Measurements from ENCODE around the gene RNF212.
"Not testable (repeated sequence)": the region's sequence is repeated elsewhere in the genome, so short reads cannot be mapped to it uniquely, and the experiment has no call there.

RNF212 gene, protein sequence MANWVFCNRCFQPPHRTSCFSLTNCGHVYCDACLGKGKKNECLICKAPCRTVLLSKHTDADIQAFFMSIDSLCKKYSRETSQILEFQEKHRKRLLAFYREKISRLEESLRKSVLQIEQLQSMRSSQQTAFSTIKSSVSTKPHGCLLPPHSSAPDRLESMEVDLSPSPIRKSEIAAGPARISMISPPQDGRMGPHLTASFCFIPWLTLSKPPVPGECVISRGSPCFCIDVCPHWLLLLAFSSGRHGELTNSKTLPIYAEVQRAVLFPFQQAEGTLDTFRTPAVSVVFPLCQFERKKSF

DNA sequence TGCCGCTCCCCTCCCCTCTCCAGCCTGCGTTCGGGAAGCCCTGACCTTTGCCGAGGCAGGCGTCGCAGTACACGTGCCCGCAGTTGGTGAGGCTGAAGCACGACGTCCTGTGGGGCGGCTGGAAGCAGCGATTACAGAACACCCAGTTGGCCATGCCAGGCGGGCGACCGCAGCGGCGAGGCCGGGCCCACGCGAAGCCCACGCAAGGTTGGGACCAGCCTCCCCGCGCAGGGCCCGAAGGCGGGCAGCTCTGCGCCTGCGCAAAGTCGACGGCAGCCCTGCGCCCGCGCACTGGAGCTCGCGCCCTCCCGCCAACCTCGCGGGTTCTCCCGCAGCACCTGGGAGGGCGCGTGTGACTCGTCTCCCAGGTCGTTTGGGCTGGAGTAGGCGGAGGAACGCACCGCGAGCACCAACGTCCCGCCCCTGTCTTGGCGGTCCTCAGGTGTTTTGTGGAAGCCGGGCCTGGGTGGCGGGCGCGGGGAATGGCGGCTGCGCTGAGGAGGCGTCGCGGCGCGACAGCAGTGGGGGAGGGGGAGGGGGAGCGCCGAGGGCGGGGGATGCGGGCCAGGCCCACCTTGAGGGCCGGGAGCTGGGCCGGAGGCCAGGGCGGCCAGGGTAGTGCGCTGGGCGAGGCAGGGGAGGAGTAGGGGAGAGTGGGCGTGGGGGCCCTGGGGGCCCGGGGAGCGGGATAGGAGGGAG, at the start of gene RNF212:
RNF212 (minus strand) TSS at position 254 of the 699 bp plus-strand sequence; CDS start at position 154, 100 bp downstream.
- in situ Hi-C loops (cut with HindIII; ENCODE audit: low sequenced_read_pairs): no loop called here

DNA sequence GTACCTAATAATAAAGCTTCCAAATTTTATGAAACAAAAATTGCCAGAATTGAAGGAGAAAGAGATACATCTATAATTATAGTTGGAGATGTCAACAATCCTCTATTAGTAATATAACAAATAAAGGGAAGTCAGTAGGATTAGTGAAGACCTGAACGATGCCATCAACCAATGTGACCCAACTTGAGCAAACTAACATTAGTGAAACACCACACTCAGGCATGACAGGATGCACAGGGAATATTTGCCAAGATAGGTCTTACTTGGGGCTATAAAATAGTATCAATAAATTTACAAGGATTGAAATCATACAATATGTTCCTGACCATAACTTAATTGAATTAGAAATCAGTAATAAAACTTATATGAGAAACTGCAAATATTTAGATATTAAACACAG, 47.0 kb upstream of the RNF212 start:
- in situ Hi-C loops (cut with HindIII; ENCODE audit: low sequenced_read_pairs): no loop called here

DNA sequence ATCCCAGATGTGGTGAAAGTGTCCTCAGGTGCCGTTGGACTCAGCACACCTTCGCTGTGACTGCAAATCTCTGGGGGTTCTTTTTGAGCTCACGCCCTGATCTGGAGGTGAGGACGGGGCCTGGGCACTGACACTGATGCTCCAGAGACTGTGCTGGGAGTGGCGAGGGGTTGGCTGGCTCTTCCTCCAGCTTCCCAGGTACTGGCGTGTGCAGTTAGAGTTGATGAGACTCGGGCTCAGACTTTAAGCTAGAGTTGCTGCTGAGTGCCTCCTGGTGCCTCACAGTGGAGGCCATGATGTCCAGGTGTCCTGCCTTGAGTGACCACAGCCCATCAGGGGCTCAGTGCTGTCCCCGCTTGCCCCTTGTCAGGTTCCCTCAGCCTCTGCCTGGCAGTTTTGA, 42.7 kb upstream of the RNF212 start:
- in situ Hi-C loops (cut with HindIII; ENCODE audit: low sequenced_read_pairs): no loop called here

DNA sequence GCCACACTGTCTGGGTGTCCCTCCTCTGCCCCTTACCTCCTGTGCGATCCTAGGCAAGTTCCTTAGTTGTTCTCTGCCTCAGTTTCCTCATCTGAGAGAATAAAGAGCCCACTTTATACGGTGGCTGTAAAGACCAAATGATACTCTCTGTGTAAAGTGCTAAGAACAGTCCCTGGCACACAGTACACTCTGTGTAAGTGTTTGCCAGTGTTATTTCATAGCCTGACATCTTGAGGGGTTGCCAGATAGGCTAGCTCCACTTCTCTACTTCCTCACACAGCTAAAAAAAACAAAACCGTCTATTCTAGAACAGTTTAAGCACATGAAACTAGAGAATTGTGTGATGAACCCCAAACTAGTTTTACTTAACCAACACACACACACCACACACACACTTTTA, 42.0 kb upstream of the RNF212 start:
- in situ Hi-C loops (cut with HindIII; ENCODE audit: low sequenced_read_pairs): no loop called here

DNA sequence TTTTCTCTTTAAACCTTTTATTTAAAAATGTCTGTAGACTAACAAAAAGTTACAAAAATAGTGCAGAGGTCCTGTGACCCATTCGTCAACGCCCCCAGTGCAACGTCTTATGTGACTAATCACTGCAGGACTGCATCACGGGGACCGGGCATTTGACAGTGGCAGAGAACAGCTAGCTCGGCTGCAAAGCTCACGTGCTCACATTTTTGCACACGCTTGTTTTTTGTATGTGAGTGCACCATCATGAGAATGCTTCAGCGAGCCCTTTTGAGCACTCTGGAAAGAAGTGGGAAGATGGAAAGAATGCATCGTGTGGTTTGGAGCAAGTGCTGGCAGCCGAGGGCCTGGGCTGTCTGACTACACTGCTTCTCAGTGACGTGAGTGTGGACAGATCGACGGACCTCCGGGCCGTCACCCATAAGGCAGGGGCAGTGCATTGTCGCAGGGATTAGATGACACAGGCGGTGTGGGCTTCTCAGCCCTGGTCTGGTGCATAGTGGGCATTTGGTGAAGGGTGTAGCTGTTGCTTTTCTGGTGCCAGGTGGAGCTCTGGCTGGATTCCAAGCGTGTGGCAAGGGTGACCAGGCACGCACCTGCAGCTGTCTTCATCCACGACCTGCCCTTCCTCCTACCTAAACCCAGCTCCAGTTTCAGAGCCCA, 41.3 kb upstream of the RNF212 start:
- in situ Hi-C loops (cut with HindIII; ENCODE audit: low sequenced_read_pairs): no loop called here

DNA sequence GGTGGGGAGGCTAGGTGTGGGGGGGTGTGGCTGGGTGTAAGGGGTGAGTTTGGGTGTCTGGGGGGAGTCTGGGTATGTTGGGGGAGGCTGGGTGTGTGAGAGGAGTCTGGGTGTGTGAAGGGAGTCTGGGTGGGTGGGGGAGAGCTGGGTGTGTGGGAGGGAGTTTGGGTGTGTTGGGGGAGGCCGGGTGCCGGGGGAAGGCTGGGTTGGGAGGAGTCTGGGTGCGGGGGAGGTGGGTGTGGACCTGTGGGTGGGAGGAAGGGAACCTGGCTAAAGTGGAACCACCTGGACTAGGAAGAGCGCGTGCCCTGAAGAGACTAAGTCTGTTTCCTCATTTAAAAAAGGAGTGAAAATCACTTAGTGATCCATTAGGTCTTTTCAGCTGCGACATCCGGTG, 40.8 kb upstream of the RNF212 start:
- in situ Hi-C loops (cut with HindIII; ENCODE audit: low sequenced_read_pairs): no loop called here

DNA sequence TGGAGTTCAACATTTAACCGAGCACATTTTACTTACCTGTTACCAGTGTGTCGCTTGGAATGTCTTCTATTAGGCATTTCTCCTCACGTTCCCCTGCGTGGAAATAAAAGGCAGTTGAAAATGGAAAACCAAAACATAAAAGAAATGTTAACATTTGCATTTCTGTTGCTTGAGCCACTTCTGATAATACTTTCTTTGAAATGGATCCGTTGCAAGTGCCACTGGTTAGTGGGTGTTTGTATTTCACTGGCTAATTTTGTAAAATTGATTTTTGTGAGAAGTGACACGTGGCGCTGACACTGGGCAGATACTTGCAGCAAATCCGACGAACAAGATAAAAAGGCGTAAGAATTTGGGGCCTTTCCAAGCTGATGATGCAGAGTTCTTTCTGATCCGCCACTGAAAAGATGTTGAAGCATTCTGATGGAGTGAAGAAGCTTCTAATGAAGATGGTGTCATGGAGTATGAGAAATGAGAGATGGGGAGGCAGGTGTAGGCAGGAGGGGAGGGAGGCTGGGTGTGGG, 40.3 kb upstream of the RNF212 start:
- in situ Hi-C loops (cut with HindIII; ENCODE audit: low sequenced_read_pairs): no loop called here

DNA sequence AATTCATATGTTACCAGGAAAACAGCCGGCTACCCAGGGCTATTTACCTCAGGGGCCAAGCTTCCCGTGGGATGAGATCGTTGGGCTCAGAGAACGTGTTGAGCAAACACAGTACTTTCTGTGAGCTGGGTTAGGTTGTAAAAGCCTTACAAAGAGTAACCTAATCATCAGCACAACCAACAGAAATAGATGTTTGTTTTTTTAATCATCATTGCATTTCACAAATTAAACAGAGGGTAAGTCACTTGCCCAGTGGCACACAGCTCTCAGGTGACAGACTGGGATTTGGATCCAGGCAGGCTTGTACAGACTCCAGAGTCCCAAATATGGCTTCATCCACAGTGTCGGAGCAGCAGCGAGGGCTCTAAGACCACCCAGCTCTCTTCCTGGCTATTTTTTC, 38.9 kb upstream of the RNF212 start:
- in situ Hi-C loops (cut with HindIII; ENCODE audit: low sequenced_read_pairs): no loop called here

DNA sequence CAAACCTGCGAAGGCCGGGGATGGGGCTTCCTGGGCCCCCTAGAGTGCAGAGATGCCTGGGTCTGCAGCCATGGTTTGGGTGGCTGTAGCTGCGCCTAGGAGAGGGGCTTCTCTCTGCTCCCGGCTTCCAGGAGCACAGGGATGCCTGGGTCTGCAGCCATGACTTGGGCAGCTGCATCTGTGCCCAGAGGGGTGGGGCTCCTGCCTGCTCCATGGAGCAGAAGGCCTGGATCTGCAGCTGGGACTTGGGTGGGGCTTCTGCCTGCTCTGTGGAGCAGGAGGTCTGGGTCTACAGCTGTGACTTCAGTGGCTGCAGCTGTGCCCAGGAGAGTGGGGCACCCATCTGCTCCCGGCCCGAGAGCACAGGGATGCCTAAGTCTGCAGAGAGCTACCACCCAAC, 38.2 kb upstream of the RNF212 start:
- in situ Hi-C loops (cut with HindIII; ENCODE audit: low sequenced_read_pairs): no loop called here

DNA sequence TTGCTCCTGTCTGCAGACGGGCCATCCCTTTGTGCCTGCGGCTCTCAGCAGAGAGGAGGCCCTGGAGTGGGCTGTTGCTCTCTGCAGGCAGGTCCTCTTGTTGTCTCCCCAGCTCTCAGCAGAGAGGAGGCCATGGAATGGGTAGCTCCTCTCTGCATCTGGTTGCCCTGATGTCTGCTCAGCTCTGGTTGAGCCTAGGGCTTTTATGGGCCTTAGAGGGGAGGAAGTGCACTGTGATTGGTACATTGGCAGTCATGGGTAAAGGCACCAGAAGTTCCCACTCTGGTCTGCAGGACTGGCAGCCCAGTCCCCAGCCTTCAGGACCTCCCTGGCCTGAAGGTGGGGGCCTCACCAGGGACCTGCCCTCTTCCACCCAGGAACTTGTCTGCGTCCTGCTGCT, 37.5 kb upstream of the RNF212 start:
- in situ Hi-C loops (cut with HindIII; ENCODE audit: low sequenced_read_pairs): no loop called here

DNA sequence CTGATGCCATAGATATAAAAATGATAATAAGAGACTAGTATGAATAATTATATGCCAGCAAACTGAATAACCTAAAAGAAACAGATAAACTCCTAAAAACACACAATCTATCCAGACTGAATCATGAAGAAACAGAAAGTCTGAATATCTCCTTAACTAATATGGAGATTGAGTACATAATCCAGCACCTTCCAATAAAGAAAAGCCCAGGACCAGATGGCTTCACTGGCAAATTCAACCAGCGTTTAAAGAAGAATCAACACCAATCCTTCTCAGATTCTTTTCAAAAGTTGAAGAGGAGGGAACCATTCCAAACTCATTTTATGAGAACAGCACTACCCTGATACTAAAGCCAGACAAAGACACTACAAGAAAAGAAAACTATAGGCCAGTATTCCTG, 26.5 kb upstream of the RNF212 start:
- in situ Hi-C loops (cut with HindIII; ENCODE audit: low sequenced_read_pairs): no loop called here

DNA sequence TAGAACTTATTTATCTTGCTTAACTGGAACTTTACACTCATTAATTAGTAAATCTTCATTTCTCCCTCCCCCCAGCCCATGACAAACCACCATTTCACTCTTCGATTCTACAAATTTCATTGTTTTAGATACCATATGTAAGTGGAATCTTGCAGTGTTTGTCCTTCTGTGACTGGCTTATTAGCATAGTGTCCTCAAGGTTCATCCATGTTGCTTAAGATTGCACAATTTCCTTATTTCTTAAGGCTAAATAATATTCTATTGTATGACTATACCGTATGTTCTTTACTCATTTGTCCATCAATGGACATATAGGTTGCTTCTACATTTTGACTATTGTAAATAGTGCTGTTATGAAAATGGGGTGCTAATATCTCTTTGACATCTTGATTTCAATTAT, 24.5 kb upstream of the RNF212 start:
- in situ Hi-C loops (cut with HindIII; ENCODE audit: low sequenced_read_pairs): no loop called here

DNA sequence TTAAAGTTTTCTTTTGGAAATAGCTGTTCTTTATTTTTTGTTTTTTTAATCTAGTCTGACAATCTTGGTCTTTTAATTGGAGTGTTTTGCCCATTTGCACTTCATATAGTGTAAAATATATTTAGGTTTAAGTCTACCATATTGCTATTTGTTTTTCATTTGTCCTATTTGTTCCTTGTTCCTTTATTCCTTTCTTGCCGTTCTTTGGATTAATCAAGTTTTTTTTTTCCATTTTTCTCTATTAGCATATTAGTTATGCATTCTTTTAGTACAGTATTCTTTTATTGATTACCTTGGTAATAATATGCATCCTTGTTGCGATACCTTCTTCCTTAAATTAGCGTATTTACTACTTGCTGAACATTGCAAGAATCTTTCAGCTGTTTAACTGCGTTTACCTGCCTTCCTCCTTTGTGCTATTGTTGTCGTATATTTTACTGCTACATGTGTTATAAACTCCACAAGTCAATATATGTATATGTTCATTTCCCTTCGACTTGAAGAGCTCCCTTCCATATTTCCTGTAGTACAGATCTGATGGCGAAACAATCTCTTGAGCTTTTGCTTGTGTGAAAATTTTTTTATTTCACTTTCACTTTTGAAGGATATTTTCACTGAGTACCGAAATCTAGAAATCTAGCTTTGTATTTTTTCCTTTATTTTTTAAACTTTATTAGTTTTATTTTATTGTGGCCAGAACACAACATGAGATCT, 23.9 kb upstream of the RNF212 start:
- in situ Hi-C loops (cut with HindIII; ENCODE audit: low sequenced_read_pairs): no loop called here

DNA sequence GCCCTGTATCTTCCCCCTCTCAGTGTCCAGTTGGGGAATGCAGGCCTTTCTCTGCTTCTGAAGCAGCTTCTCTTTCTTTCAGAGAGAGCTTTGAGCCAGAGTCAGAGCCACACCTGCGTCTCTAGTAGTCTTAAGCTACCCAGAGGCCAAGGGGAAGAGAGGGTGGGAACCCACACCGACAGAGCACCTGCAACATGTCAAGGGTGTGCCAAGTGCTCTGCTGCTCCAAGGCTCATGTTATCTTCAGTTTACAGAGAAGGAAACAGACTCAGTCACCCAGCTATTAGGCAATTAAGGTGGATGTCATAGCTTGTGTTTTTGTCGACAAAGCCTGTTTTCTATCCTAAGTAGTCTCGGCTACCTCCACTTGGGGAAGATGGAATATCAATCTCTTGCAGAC, 22.7 kb upstream of the RNF212 start:
- in situ Hi-C loops (cut with HindIII; ENCODE audit: low sequenced_read_pairs): no loop called here

DNA sequence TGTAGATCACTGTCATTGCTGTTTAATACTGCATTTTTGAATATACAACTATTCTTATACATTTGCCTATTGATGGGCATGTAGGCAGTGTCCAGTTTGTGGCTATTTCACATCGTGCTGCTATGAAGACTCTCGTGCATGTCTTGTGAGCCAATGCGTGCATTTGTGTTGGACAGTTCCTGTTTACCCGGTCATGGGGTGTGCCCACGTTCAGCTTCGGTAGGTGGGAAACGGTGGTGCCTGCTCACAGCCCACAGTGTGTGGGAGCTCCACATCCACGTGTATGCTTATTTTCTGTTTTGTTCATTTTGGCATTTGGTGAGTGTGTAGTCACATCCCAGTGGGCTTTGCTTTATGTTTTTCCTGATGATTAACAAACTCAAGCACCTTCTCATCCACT, 19.7 kb upstream of the RNF212 start:
- in situ Hi-C loops (cut with HindIII; ENCODE audit: low sequenced_read_pairs): no loop called here

DNA sequence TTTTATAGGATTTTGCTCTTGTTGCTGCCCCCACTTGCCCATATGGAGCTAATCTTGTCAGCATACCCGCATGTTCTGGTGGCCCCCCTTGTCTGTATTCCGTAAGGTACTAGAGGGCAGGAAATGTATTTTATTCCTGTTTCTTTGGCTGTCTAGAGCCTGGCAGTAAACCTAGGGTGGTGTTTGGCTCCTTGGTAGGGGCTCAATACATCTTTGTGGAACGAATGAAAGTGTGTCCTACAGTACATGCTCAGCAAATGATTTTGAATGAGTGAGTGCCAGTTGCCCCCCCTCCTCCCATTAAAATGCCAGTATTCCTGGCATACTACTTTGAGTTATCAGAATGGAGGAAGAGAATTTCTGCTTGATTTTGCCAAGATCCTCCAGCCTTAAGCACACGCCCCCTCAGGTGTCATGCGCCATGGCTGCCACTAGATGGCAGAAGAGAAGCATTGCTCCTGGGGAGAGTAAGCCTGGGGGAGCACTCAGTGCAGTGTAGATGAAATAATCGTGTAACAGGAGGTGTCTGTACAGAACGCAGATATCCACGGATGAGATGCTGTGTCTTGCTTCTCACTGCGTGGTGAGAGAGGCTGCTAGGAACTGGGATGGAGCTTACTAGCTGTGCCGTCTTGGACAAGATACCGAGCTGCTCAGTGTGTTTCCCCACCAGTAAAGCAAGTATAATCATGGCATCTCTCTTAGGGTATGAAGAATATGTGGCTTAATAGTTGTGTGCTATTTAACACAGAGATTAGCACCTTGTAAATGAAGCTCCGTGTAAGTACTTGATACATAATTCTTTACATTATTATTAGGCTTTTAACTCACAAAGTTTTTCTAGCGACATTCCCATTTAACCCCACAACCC, 17.2 kb upstream of the RNF212 start:
- in situ Hi-C loops (cut with HindIII; ENCODE audit: low sequenced_read_pairs): no loop called here

DNA sequence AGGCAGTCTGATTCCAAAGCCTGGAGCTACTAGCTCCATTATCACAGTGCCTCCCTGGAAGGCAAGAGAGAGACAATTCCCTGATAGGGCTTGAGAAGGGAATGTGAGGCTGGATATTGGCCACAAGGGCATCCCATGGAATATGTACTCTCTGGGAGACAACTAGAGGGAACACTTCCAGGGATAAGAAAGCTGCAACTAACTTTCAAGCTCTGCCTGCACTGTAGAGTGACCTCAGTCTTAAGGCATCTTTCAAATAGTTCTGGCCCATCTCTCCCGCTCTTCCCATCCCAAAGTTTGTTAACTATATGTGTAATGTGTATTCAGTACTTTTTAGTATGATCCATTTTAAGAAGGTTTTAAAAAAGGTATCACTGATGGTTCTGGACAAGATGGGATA, 13.1 kb upstream of the RNF212 start:
- in situ Hi-C loops (cut with HindIII; ENCODE audit: low sequenced_read_pairs): no loop called here

DNA sequence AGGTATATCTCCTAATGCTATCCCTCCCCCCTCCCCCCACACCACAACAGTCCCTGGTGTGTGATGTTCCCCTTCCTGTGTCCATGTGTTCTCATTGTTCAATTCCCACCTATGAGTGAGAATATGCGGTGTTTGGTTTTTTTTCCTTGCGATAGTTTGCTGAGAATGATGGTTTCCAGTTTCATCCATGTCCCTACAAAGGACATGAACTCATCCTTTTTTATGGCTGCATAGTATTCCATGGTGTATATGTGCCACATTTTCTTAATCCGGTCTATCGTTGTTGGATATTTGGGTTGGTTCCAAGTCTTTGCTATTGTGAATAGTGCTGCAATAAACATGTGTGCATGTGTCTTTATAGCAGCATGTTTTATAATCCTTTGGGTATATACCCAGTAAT, 12.1 kb upstream of the RNF212 start:
- in situ Hi-C loops (cut with HindIII; ENCODE audit: low sequenced_read_pairs): not testable (repeated sequence)

DNA sequence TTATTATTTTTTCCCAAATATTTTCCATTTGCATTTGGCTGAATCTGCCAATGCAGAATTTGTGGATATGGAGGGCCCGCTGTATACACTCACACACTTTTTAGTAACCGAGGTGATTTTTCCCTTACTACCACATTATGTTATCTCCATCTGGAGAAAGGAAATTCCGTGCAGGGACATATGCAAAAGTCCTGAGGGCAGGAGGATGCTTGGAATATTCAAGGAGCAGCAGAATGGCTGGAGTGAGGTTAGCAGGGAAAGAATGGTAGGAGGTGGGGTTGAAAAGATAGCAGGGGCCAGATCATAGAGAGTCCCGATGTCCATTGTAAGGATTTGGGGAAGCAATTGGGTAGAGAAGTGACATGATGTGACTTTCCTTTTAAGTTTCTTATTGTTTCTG, 11.5 kb upstream of the RNF212 start:
- in situ Hi-C loops (cut with HindIII; ENCODE audit: low sequenced_read_pairs): no loop called here

DNA sequence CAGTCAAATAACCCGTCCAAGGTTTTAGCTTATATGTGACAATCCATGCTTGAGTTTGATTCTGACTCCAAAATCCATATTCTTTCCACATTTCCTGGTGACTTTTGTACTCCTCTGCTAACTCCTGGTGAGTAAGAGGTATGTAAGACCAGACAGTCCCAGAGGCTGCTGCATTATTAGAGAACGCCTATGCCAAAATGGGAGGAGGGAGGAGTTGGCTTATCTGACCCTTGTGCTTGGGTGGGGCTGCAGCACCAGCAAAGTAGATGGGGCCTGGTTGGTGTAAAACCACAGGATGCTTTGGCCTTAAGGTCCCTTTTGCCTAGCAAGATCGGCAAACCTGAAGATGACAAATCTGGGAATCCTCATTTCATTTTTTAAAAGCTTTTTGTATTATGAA, 9.1 kb upstream of the RNF212 start:
- in situ Hi-C loops (cut with HindIII; ENCODE audit: low sequenced_read_pairs): no loop called here
